IMR-90 (cell line): Measurements from ENCODE around the gene OR10A2. TPM values are rescaled to one million over a fixed set of nuclear protein-coding genes. Genes with fewer than 3 reads are reported as not detected.

ENCODE experiments used
- ATAC-seq: fragments of 200-7000 bp; cut with Tn5 transposase; 2 replicates; pipeline ENCODE4 v1.9.1; 2020; ENCODE audit warnings: low read depth, mild to moderate bottlenecking, moderate library complexity
- BruUV-seq: library from RNA; stranded (reverse); fragments of 400-500 nt; replicated peaks from 2 replicates; lab custom pipeline; 2021; lab: Mats Ljungman, UMichigan
- CTCF ChIA-PET: fragments of 300-600 bp; formaldehyde crosslinking; extraction: SDS; loops from one replicate; lab custom pipeline; 2021; ENCODE audit warnings: antibody characterized with exemption; lab: Yijun Ruan, JAX
- POLR2A ChIA-PET: fragments of 300-600 bp; sonication (Branson Sonifier 250); formaldehyde crosslinking; loops from one replicate; lab custom pipeline; 2022; ENCODE audit warnings: antibody characterized with exemption; ENCODE audit not compliant: unreplicated experiment; lab: Charles Lee
- DNase-seq: peaks from one replicate; pipeline ENCODE4 v3.0.0; 2013
- H2AFZ ChIP-seq: replicated peaks from 2 replicates; pipeline ENCODE3; 2013; ENCODE audit warnings: low read length, mild to moderate bottlenecking; ENCODE audit not compliant: poor library complexity
- H2AK5ac ChIP-seq: 2 replicates; pipeline ENCODE4 v1.6.1; 2013; ENCODE audit warnings: low read depth, low read length, inconsistent platforms
- H2AK9ac ChIP-seq: replicated peaks from 2 replicates; pipeline ENCODE3; 2013; ENCODE audit warnings: mild to moderate bottlenecking, low read depth, low read length, moderate library complexity; ENCODE audit not compliant: poor library complexity
- H2BK120ac ChIP-seq: 2 replicates; pipeline ENCODE4 v1.6.1; 2013; ENCODE audit warnings: low read depth, low read length, inconsistent platforms
- H2BK15ac ChIP-seq: 3 replicates; pipeline ENCODE4 v1.6.1; 2013; ENCODE audit warnings: low read depth, low read length, inconsistent platforms
- H2BK20ac ChIP-seq: 2 replicates; pipeline ENCODE4 v1.6.1; 2013; ENCODE audit warnings: low read depth, mild to moderate bottlenecking, inconsistent platforms, low read length, moderate library complexity
- H2BK5ac ChIP-seq: 2 replicates; pipeline ENCODE4 v1.6.1; 2013; ENCODE audit warnings: mild to moderate bottlenecking, low read depth, low read length, inconsistent platforms; ENCODE audit not compliant: poor library complexity, severe bottlenecking
- H3K14ac ChIP-seq: replicated peaks from 2 replicates; pipeline ENCODE4 v1.6.1; 2013; ENCODE audit warnings: low read depth, low read length, inconsistent platforms
- H3K18ac ChIP-seq: 2 replicates; pipeline ENCODE4 v1.6.1; 2013; ENCODE audit warnings: low read depth, low read length, control low read depth
- H3K23ac ChIP-seq: 2 replicates; pipeline ENCODE4 v1.6.1; 2013; ENCODE audit warnings: low read depth, low read length, inconsistent platforms
- H3K27ac ChIP-seq: 2 replicates; pipeline ENCODE4 v1.5.1; 2013; ENCODE audit warnings: mild to moderate bottlenecking, control low read depth, low read length; ENCODE audit not compliant: insufficient read depth
- H3K27me3 ChIP-seq: 2 replicates; pipeline ENCODE4 v1.6.1; 2013; ENCODE audit warnings: low read length; ENCODE audit not compliant: control insufficient read depth, insufficient read depth
- H3K36me3 ChIP-seq: 2 replicates; pipeline ENCODE4 v1.6.1; 2013; ENCODE audit warnings: low read length, mixed read lengths; ENCODE audit not compliant: control insufficient read depth, insufficient read depth
- H3K4ac ChIP-seq: 2 replicates; pipeline ENCODE4 v1.6.1; 2013; ENCODE audit warnings: low read depth, low read length, inconsistent platforms
- H3K4me1 ChIP-seq: 2 replicates; pipeline ENCODE4 v1.6.1; 2013; ENCODE audit warnings: low read length, mixed read lengths; ENCODE audit not compliant: control insufficient read depth, insufficient read depth
- H3K4me2 ChIP-seq: 2 replicates; pipeline ENCODE4 v1.6.1; 2013; ENCODE audit warnings: low read depth, mild to moderate bottlenecking, control low read depth, low read length, moderate library complexity
- H3K4me3 ChIP-seq: 2 replicates; pipeline ENCODE4 v1.5.1; 2013; ENCODE audit warnings: low read depth, mild to moderate bottlenecking, control low read depth, low read length, moderate library complexity; ENCODE audit not compliant: insufficient read depth
- H3K56ac ChIP-seq: 2 replicates; pipeline ENCODE4 v1.6.1; 2013; ENCODE audit warnings: low read length, inconsistent platforms; ENCODE audit not compliant: insufficient read depth; ENCODE audit errors: extremely low read depth
- H3K79me1 ChIP-seq, 2 experiments: 2 replicates each; pipeline ENCODE4 v1.6.1; 2013; ENCODE audit warnings: low read length in 2 of 2, inconsistent platforms in 1 of 2, low read depth in 1 of 2
- H3K9ac ChIP-seq: 2 replicates; pipeline ENCODE4 v1.6.1; 2013; ENCODE audit warnings: low read depth, low read length, control low read depth
- H3K9me1 ChIP-seq: 2 replicates; pipeline ENCODE4 v1.6.1; 2013; ENCODE audit warnings: low read length, inconsistent platforms; ENCODE audit not compliant: insufficient read depth
- H3K9me3 ChIP-seq: 2 replicates; pipeline ENCODE4 v1.6.1; 2013; ENCODE audit warnings: low read length; ENCODE audit not compliant: control insufficient read depth, insufficient read depth
- H4K20me1 ChIP-seq: 2 replicates; pipeline ENCODE4 v1.6.1; 2013; ENCODE audit warnings: low read length, inconsistent platforms; ENCODE audit not compliant: insufficient read depth
- H4K5ac ChIP-seq: 2 replicates; pipeline ENCODE4 v1.6.1; 2013; ENCODE audit warnings: mild to moderate bottlenecking, low read depth, low read length, control low read depth
- H4K8ac ChIP-seq, 2 experiments: 2 replicates each; pipeline ENCODE4 v1.6.1; 2013; ENCODE audit warnings: low read depth in 2 of 2, low read length in 2 of 2, control low read depth in 1 of 2, inconsistent platforms in 1 of 2
- H4K91ac ChIP-seq: 2 replicates; pipeline ENCODE4 v1.6.1; 2013; ENCODE audit warnings: low read depth, low read length, inconsistent platforms; ENCODE audit not compliant: insufficient read depth
- CEBPB ChIP-seq: IDR thresholded peaks from 2 replicates; pipeline ENCODE4 v1.6.1; 2012; ENCODE audit warnings: low read depth, low read length, improper control_type of control experiment
- CTCF ChIP-seq: conservative IDR thresholded peaks from 2 replicates; pipeline ENCODE4 v1.5.1; 2012; ENCODE audit warnings: mild to moderate bottlenecking, low read depth, low read length, improper control_type of control experiment
- RAD21 ChIP-seq: IDR thresholded peaks from 2 replicates; pipeline ENCODE4 v1.6.1; 2012; ENCODE audit warnings: low read length, improper control_type of control experiment
- SMC3 ChIP-seq: fragments of 150-350 bp; IDR thresholded peaks from 2 replicates; pipeline ENCODE4 v1.6.1; 2016; ENCODE audit warnings: low read depth, mild to moderate bottlenecking, antibody characterized with exemption, low read length, moderate library complexity
- WGBS, 2 experiments: methylation state at CpG; one replicate each; pipeline versions ENCODE4 v1.1.5 to v1.1.7; 2013; ENCODE audit warnings: missing lambda C conversion rate in 2 of 2; ENCODE audit not compliant: insufficient read length in 1 of 2; ENCODE audit errors: extremely low coverage in 2 of 2; 5-methylcytosine and 5-hydroxymethylcytosine counted together
- dilution Hi-C: fragments of 300-500 bp; cut with HindIII; formaldehyde crosslinking; loops from one replicate; pipeline ENCODE4 v1.14.3; 2018; ENCODE audit warnings: low sequenced_read_pairs; ENCODE audit not compliant: unreplicated experiment
- in situ Hi-C: fragments of 300-500 bp; cut with MboI; formaldehyde crosslinking; loops from 3 replicates; pipeline ENCODE4 v1.14.3; 2019; ENCODE audit warnings: low sequenced_read_pairs, inconsistent platforms, mixed read lengths
- intact Hi-C: fragments of 100-400 bp; cut with micrococcal nuclease; formaldehyde crosslinking; loops from 2 replicates; pipeline ENCODE4 v1.10.0; 2022
- polyA plus RNA-seq, 3 experiments: library from polyadenylated mRNA; depleted of rRNA; stranded (reverse); fragments of >200 nt; gene quantifications; 2 replicates each; pipeline ENCODE4 v1.2.3, GENCODE V29; 2012; ENCODE audit warnings: low replicate concordance in 1 of 3
- total RNA-seq: library from RNA; depleted of rRNA; stranded (reverse); fragments of >200 nt; gene quantifications from 2 replicates; pipeline ENCODE4 v1.2.3, GENCODE V29; 2012

Gene OR10A2
- total and polyA plus RNA-seq, 2 of the 4 experiments (the other 2 are of a cell fraction): not detected

GRCh38 chr11:6845383-6845782 lies 17.5 kb upstream of the OR10A2 start, which contains the start of gene OR10A5:
Gene OR10A5, plus strand, starts transcription at chr11:6845683. Its CDS starts 0 bp downstream, at chr11:6845683.
- H2AK5ac ChIP-seq: no peak within 1 kb of the TSS
- no peak within 1 kb of the TSS for H4K91ac ChIP-seq
- no peak within 1 kb of the TSS for H3K4ac ChIP-seq
- no peak within 1 kb of the TSS for H3K9ac ChIP-seq
- no peak within 1 kb of the TSS for H3K14ac ChIP-seq
- no peak within 1 kb of the TSS for H4K5ac ChIP-seq
- in situ Hi-C loops (no loop called here), intact Hi-C loops (no loop called here), dilution Hi-C loops (no loop called here)
- H3K79me1 ChIP-seq: no peaks in the 10 kb centered on the region
- H3K27me3 ChIP-seq: no peaks in the 10 kb centered on the region
- H2BK15ac ChIP-seq: no peak within 1 kb of the TSS
- H2AFZ ChIP-seq: no peak within 1 kb of the TSS
- H3K4me3 ChIP-seq: no peak within 1 kb of the TSS
- no peaks in the 10 kb centered on the region for H3K9me3 ChIP-seq
- TF ChIP-seq RAD21: no peak
- TF ChIP-seq CTCF: no peak
- no peak for TF ChIP-seq SMC3
- no peak for TF ChIP-seq CEBPB
- H3K18ac ChIP-seq: no peak within 1 kb of the TSS
- no peak within 1 kb of the TSS for H3K23ac ChIP-seq
- H3K9me1 ChIP-seq: no peaks in the 10 kb centered on the region
- no peak within 1 kb of the TSS for H4K8ac ChIP-seq
- ChIA-PET CTCF (no interaction called here), POLR2A (no interaction called here)
- no peaks in the 10 kb centered on the region for H3K4me1 ChIP-seq
- ATAC-seq (no peak), DNase-seq (no peak)
- no peak within 1 kb of the TSS for H2AK9ac ChIP-seq
- BruUV-seq: no TSS peak
- H3K27ac ChIP-seq: no peak within 1 kb of the TSS
- H3K36me3 ChIP-seq: no peaks in the 10 kb centered on the region
- H4K20me1 ChIP-seq: no peaks in the 10 kb centered on the region
- H2BK20ac ChIP-seq: no peak within 1 kb of the TSS
- no peak within 1 kb of the TSS for H3K56ac ChIP-seq
- no peak within 1 kb of the TSS for H2BK5ac ChIP-seq
- H3K4me2 ChIP-seq: no peak within 1 kb of the TSS
- H2BK120ac ChIP-seq: no peak within 1 kb of the TSS
- 100% methylated on average over 1 of the region's 3 CpGs; no CpG with 5 or more reads in 1 of the 2 experiments for WGBS, 2 experiments
